Osteoblast (primary cell): ENCODE results near the gene TAOK2. TPM values are rescaled to one million over a fixed set of nuclear protein-coding genes. Genes with fewer than 3 reads are reported as not detected.
"Not testable (repeated sequence)": the region's sequence is repeated elsewhere in the genome, so short reads cannot be mapped to it uniquely, and the experiment has no call there.

Experiments used
- DNase-seq: peaks from one replicate; pipeline ENCODE4 v3.0.0; 2011; ENCODE audit warnings: low spot score, mixed read lengths; ENCODE audit not compliant: insufficient read length; ENCODE audit errors: missing footprints
- H2AFZ ChIP-seq: 2 replicates; pipeline ENCODE4 v1.6.0; 2011; ENCODE audit warnings: mild to moderate bottlenecking, low read length
- H3K27ac ChIP-seq: 2 replicates; pipeline ENCODE4 v1.5.1; 2011; ENCODE audit warnings: mild to moderate bottlenecking, low read depth, low read length, moderate library complexity
- H3K27me3 ChIP-seq: 2 replicates; pipeline ENCODE4 v1.6.0; 2012; ENCODE audit warnings: mild to moderate bottlenecking, control low read depth, inconsistent platforms, low read length, moderate library complexity; ENCODE audit not compliant: insufficient read depth
- H3K36me3 ChIP-seq: 2 replicates; pipeline ENCODE4 v1.5.1; 2011; ENCODE audit warnings: mild to moderate bottlenecking, low read length, control low read depth, moderate library complexity; ENCODE audit not compliant: insufficient read depth
- H3K4me1 ChIP-seq: 2 replicates; pipeline ENCODE4 v1.5.1; 2011; ENCODE audit warnings: mild to moderate bottlenecking, low read length, control low read depth, moderate library complexity; ENCODE audit not compliant: insufficient read depth
- H3K4me2 ChIP-seq: 2 replicates; pipeline ENCODE4 v1.6.0; 2011; ENCODE audit warnings: mild to moderate bottlenecking, low read length; ENCODE audit not compliant: insufficient read depth
- H3K4me3 ChIP-seq: fragments of 200-600 bp; sonication (generic); 3 replicates; pipeline ENCODE4 v1.5.1; 2012; ENCODE audit warnings: mild to moderate bottlenecking, low read length, inconsistent platforms; ENCODE audit not compliant: insufficient read depth
- H3K79me2 ChIP-seq: 2 replicates; pipeline ENCODE4 v1.6.0; 2012; ENCODE audit warnings: mild to moderate bottlenecking, low read length, control low read depth, inconsistent platforms; ENCODE audit not compliant: insufficient read depth
- H3K9me3 ChIP-seq: 2 replicates; pipeline ENCODE4 v1.5.1; 2011; ENCODE audit warnings: low read depth, low read length, control low read depth
- H4K20me1 ChIP-seq: 2 replicates; pipeline ENCODE4 v1.6.0; 2012; ENCODE audit warnings: mild to moderate bottlenecking, low read length, control low read depth; ENCODE audit not compliant: insufficient read depth
- CTCF ChIP-seq: IDR thresholded peaks from 2 replicates; pipeline ENCODE4 v1.5.1; 2011; ENCODE audit warnings: mild to moderate bottlenecking, low read depth, low read length, moderate library complexity; ENCODE audit errors: extremely low read depth
- total RNA-seq: library from RNA; depleted of rRNA; stranded (reverse); fragments of >200 nt; gene quantifications from 2 replicates; pipeline ENCODE4 v1.2.3, GENCODE V29; 2012

TAOK2 gene
- total RNA-seq, 1 donor = 39.1 TPM

GRCh38 chr16:30016555-30017276 lies 43.0 kb downstream of the TAOK2 start:
- Histone ChIP-seq H3K9me3 (no peaks in the 10 kb centered on the region), H3K36me3 (no peaks in the 10 kb centered on the region), H4K20me1 (no peaks in the 10 kb centered on the region), H3K4me3 (no peak overlapping the region), H3K4me1 (peaks cover 6% of the 10 kb centered on the region), H3K27ac (no peak overlapping the region), H3K4me2 (no peak overlapping the region), H2AFZ (no peak overlapping the region), H3K79me2 (no peaks in the 10 kb centered on the region), H3K27me3 (peaks cover 8% of the 10 kb centered on the region)
- no peak for DNase-seq
- no peak for TF ChIP-seq CTCF

GRCh38 chr16:30017277-30017656 lies 43.6 kb downstream of the TAOK2 start:
- no peak overlapping the region for H3K27ac ChIP-seq
- no peak overlapping the region for H3K4me3 ChIP-seq
- H3K4me1 ChIP-seq = peaks cover 1% of the 10 kb centered on the region
- TF ChIP-seq CTCF = no peak
- no peaks in the 10 kb centered on the region for H4K20me1 ChIP-seq
- H3K9me3 ChIP-seq = no peaks in the 10 kb centered on the region
- H3K27me3 ChIP-seq = peaks cover 3% of the 10 kb centered on the region
- H3K36me3 ChIP-seq = no peaks in the 10 kb centered on the region
- no peaks in the 10 kb centered on the region for H3K79me2 ChIP-seq
- no peak for DNase-seq
- H2AFZ ChIP-seq = no peak overlapping the region
- no peak overlapping the region for H3K4me2 ChIP-seq

GRCh38 chr16:30017937-30018336 lies 44.3 kb downstream of the TAOK2 start:
- H3K27me3 ChIP-seq, H3K4me2 ChIP-seq, H3K4me3 ChIP-seq, H3K9me3 ChIP-seq, DNase-seq, H3K27ac ChIP-seq, H3K36me3 ChIP-seq, H3K79me2 ChIP-seq, H2AFZ ChIP-seq, H3K4me1 ChIP-seq, H4K20me1 ChIP-seq: not testable (repeated sequence)

- DNase-seq = no peak
- no peaks in the 10 kb centered on the region for H3K9me3 ChIP-seq
- H3K36me3 ChIP-seq = no peaks in the 10 kb centered on the region
- H3K27me3 ChIP-seq = peaks cover 2% of the 10 kb centered on the region
- no peak for TF ChIP-seq CTCF
- no peaks in the 10 kb centered on the region for H3K79me2 ChIP-seq
- no peaks in the 10 kb centered on the region for H4K20me1 ChIP-seq
- H3K4me1 ChIP-seq = no peaks in the 10 kb centered on the region
- H3K27ac ChIP-seq = no peak overlapping the region
- no peak overlapping the region for H3K4me2 ChIP-seq
- H2AFZ ChIP-seq = no peak overlapping the region
- no peak overlapping the region for H3K4me3 ChIP-seq
These were observed 45.1 kb downstream of the TAOK2 start for GRCh38 chr16:30018731-30019158.
